Middle frontal gyrus (tissue), 1 donor: Measurements from ENCODE around the gene IL17REL.

Source experiments
- DNase-seq: peaks from one replicate; pipeline ENCODE4 v3.0.0-alpha.2; 2015; ENCODE audit warnings: low spot score; ENCODE audit errors: extremely low spot score

IL17REL gene

DNA sequence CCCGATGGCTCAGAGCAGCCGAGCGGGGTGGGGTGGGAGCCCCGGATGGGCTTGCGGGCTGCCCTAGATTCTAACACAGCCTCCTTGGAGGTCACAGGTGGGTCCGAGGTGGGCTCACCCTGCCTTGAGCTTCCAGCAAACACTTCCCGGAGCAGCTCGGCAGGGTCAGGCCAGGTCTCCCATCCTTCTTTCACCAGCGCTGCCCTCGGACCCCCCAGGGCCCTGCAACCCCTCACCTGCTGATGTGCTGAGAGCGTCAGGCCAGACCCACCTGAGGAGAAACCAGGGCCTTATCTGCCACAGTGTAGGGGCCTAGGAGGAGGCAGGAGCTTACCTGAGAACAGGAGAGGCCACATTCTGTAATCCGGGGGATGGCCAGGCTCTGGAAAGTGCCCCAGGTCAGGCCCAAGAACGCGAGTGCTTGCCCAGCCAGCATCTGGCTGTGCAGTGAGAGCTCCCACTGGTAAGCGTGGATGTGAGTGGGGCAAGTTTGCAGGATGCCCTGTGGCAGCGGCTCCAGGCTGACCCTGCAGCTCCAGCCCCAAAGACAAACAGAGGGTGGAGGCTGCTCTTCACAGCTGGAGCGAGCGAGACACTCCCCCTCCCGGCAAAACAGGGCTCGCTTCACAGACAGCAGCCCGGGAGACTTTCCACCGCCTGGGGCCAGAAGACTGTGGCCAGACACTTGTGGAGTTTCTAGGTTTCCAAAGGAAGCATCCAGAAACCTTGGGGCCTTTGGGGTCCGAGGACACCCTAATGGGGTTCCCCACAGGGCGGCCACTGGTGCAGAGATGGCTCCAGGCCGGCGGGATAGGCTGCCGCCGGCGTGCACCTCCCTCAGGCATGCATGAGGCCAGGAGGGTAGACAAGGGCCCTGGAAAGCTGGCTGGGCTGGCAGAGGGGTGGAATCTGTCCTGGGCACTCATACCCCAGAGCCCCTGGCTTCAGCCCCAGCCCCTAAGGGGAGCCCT is at the start of gene IL17REL:
IL17REL (minus strand) TSS at position 555 of the 971 bp plus-strand sequence; CDS start at position 436, 119 bp downstream.
- no peak for DNase-seq

DNA sequence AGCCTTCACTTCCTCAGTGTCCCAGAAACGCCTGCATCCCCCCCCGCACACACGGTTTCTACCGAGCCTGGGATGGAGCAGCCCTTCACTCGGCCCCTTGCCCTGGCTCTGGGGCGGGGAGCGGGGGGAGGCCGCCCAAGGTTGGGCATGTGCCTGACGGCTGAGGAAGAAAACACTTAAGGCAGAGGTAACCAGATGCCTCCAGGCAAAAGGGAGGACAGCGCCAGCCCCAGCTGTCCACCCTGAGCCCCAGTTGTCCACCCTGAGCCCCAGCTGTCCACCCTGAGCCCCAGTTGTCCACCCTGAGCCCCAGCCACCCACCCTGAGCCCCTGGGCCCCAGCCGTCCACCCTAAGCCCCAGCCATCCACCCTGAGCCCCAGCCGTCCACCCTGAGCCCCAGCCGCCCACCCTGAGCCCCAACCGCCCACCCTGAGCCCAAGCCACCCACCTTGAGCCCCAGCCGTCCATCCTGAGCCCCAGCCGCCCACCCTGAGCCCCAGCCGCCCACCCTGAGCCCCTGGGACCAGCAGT is 49.3 kb upstream of the IL17REL start:
- no peak for DNase-seq

DNA sequence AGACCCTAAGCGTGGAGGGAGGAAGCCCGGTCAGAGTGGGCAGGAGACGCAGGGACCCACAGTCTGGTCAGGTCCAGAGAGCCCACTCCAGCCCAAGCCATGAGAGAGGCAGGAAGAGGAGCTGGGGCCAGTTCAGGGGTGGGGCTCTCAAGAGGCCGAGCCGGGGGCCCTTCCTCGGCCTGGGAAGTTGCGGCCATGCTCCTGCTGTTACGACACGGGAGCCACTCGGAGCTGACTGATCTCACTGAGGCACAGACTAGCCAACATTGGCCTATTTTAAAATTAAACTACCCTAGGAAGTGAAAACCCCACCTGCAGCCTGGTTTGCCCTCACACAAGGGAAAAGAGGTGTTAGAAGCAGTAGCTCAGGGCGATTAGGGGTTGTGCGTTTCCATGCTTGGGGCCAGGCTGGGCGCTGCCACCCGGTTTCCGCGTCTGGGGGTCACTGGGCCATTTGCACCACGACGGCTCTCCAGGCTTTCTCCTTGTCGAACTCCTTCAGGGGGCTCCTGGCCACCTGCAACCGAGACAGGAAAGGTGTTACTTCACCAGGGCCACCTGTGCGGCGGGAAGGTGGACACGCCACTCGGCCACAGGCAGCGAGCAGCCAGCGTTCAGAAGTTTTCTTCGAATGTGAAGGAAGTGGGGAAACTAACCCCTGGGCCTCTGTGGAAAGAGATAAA is 48.7 kb upstream of the IL17REL start:
- no peak for DNase-seq

DNA sequence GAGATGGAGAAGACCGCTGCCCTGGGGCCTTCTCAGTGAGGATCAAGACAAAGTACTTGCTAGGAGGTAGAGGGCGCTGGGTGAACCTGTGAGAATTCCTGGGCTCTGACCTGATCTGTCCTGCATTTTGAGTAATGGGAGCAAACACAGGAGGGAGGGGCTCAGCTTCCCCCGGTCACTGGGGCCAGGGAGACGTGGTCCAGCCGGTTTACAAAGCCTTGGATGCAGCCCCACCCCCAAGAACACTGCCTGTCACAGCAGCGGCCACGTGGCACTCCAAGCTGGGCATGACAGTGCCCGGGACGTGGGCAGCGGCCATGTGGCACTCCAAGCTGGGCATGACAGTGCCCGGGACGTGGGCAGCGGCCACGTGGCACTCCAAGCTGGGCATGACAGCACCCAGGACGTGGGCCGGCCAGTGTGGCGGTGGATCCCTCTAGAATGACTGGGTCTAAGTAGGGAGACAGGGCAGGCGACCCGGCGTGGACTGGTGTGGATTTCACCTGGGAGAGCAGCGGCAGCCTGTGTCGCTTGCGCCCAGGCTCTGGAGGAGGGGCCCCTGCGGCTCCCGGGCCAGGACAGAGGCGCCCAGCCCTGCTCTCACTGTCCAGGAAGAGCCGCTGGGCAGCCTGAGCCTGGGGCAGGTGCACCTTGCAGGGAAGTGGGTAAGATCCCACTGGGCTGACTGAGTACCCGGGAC is 48.0 kb upstream of the IL17REL start:
- DNase-seq, result no peak

DNA sequence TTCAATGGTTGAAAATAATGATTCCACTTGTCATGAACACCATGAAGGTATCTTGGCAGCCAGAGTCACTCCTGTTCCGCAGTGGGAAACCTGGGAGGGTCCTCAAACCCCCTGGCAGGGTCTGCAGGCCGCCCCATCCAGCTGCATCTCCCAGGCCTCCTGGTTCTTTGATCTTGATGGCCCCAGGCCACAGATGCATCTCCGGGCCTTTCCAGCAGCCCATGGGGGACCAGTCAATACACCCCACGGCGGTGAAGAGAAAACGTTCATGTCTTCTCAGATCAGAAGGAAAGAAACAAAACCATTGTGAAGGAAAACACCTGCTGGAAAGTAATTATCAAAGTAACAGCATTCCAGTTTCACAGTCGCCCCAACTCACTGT is 47.3 kb upstream of the IL17REL start:
- DNase-seq, result no peak

DNA sequence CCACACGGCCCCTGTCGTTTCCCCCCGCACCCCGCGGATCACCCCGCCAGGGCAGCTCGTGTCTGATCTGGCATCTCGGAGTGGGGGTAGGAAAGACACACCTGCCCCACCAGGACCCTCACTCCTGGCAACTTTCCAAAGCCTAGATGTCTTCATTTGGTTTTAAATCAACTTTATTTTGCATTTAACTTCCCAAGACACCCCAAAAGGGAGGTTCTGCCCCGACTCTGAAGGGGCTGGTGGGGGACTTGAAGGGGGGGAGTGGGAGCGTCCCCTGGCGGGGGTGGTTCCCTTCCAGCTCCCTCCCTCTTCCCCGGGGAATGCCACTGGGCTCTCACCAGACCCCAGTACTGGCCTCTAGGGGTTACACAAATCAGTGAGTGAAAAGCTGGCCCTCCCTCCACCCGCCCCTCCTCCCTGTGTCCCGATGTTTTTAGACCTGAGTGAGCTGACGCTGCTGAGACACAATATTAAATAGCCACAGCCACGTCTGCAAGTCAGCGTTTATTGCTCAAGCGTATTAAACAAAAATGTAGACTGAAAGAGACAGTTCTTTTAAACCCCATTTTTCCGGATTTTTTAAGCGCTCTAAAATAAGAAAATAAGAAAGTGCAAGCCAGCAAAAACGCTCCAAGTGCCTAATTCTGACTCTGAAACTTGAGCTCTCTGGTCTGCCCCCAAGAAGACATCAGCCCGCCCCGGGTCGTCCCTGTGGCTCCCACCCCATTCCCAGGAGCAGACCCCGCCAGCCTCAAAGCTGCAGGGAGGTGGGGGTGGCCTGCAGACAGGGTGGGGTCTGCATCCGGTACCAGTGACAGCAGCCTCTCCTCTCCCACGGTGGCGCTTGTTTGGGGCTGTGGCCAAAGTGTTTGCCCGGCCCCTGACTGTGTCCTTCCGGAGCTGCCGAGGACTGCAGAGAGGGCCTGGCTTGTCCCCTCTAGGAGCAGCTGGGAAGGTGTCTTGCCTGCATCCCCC is 46.6 kb upstream of the IL17REL start:
- no peak for DNase-seq

DNA sequence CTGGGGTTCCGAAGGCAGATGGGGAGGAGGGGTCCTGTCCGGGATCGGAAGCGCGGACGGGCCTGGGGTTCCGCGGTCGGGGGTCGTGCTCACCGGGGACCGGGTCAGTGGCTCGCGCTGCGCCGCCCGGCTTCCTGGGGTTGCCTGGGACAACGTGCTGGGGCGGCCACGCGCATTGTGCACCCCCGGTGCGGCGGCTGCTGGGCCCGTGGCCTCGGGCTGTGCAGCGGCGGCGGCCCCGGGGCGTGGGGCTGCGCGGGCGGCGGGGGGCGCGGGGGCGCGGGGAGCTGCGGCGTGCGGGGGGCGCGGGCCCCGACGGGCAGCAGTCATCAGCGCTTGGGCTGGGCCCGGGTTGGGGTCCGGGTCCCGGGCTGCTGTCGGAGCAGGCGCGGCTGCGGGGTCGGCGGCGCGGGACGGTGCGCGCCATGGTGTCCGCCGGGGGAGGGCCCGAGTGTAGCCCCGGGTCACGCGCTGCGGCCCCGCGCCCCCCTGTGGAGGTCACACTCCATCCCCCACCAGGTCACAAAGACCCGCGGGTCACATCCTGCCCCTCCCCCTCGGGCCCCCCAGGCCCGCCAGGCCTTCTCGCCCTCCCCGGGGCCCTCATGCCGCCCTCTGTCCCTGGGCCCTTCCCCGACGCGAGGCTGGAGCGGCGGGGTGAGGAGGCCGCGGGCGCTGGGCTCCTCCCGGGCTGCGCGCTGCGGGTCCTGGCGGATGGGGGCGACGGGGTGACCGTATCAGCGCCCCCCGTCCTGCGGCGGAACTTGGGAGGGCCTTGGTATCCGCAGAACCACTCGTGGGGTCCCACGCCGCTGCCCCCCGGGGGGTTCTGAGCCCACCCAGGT is 45.7 kb upstream of the IL17REL start, which contains the start of gene TTLL8:
TTLL8 (minus strand) TSS at position 238 of the 845 bp plus-strand sequence.
- no peak for DNase-seq

DNA sequence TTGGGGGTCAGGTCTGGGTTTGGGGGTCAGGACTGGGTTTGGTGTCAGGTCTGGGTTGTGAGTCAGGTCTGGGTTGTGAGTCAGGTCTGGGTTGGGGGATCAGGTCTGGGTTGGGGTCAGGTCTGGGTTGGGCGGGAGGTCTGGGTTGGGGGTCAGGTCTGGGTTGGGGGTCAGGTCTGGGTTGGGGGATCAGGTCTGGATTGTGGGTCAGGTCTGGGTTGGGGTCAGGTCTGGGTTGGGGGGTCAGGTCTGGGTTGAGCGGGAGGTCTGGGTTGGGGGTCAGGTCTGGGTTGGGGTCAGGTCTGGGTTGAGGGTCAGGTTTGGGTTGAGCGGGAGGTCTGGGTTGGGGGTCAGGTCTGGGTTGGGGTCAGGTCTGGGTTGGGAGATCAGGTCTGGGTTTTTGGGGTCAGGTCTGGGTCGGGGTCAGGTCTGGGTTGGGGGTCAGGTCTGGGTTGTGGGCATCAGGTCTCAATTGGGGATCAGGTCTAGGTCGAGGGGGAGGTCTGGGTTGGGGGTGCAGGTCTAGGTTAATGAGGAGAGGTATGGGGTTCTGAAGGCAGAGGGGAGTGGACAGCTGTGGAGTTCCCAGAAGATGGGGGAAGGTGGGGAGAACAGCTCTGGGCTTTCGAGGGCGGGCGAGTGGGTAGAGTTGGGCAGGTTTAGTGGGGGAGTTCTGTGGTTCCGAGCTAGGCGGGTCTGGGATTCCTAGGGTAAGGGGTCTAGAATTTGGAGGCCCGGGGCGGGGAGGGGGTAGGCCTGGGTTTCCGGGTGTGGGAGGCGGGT is 44.9 kb upstream of the IL17REL start:
- no peak for DNase-seq

DNA sequence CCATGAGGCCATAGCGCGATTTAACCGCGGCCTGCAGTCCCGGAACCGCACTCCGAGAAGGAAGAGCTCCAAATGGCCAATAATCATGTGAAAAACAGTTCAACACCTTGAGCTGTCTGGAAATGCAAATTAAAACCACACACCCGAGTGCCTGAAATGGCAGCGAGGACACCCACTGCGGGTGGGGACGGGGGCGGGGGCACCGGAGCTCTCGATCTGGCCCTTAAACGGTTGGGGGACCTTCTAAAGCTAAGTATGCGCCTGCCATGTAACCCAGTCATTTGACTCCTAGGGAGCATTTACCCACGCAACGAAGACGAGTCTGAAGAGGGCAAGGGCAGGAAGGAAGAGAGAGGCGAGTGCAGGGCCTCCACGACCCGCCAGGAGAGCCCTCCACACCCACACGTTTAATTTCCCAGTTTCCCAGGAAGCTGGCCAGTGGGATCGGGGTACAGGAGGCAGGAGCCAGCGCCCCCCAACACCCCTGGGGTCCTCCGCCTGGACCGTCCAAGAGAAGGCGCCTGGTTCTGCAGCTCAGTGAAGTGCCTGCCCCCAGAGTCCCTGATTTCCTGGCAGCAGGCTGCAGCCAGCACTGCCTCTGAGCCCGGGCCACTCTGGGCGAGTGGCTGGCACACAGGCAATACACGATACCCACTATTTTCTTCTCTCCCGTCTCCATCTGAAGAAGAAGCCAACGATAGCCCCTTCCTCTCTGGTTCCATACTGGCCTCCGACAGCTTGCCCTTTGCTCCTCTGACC is 43.8 kb upstream of the IL17REL start:
- no peak for DNase-seq

DNA sequence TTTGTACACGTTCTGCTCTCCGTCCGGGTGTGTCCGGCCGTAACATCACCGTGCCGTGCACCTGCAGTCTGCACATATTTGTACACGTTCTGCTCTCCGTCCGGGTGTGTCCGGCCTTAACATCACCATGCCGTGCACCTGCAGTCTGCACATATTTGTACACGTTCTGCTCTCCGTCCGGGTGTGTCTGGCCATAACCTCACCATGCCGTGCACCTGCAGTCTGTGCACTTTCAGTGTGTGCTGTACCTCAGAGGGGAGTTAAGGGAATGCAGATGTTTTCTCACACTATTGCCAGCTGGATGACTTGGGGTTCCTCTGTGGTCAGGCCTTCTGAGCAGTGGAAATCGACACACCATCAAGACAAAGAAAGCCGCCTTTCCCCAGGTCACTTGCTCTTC is 41.3 kb upstream of the IL17REL start:
- DNase-seq, result no peak

DNA sequence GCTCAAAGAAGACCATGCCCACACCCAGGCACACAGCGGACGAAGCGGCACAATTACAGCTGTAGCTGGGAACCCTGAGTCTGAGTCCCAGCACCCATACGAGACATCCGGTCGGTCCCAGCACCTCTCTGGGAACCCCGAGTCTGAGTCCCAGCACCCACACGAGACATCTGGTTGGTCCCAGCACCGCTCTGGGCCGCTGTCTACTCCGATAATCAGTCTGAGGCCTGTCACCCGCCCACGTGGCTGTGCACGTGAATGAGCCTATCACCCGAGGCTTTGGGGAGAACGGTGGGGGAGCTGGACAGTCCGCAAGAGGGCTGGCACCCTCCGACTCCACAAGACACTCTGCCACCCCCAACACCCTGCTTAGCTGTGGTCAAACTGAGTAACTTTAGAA is 39.4 kb upstream of the IL17REL start:
- DNase-seq, result no peak

DNA sequence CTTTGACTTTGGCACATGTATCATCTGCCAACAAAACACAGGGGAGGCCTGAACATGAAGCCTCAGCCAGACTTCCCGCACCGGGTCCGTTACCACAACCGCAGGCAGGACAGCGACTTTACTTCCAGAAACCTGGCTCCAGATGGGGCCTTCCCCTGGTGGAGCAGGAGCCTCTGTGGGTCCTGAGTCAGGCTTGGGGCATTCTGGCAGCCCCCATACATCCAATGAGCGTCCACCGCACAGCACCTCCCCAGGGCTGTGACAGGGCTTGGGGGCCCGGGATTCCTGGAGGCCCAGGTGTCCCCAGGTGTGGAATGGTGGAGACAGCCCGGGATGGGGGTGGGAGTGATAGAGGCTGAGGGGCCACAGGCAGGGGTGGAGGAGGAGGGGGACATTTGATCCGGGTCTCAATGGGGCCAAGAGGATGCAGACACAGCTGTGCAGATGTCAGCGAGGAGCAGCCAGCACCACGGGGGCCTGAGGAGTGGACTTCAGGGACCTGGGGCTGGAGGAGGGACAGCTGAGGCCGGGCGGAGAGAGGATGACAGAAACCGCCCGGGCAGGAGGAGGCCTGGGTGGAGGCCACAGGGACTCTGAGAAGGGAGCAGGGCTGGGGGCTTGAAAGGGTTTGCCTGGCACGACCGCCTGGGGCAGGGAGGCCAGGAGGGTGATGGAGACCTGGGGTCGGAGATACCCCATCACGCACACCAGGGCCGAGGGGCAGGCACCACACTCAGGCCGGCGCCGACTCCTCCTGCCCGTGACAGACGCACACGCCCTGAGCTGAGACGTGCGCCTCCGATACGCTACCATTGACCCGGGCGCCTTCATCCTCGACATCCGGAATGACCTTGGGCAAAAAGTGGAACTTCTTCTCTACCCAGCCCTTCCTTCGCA is 37.0 kb upstream of the IL17REL start:
- DNase-seq, result no peak

DNA sequence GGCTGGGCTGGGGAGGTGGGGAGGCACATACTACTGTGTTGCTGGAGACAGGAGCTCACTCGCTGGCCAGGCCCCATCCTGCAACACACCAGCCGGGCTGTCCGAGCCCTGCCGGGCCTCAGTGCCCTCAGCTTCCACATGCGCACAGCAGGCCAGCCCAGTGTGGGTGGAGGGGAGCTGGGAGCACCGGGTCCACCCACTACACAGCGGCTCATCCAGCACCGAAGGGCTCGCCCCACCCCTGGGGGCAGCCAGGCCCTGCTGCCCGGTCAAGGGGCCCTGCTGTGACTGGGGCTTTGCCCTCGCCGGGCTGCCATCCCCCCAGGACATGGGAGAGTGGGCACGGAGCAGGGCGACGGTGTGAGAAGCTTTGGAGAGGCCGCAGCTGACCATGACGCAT is 36.3 kb upstream of the IL17REL start:
- no peak for DNase-seq

DNA sequence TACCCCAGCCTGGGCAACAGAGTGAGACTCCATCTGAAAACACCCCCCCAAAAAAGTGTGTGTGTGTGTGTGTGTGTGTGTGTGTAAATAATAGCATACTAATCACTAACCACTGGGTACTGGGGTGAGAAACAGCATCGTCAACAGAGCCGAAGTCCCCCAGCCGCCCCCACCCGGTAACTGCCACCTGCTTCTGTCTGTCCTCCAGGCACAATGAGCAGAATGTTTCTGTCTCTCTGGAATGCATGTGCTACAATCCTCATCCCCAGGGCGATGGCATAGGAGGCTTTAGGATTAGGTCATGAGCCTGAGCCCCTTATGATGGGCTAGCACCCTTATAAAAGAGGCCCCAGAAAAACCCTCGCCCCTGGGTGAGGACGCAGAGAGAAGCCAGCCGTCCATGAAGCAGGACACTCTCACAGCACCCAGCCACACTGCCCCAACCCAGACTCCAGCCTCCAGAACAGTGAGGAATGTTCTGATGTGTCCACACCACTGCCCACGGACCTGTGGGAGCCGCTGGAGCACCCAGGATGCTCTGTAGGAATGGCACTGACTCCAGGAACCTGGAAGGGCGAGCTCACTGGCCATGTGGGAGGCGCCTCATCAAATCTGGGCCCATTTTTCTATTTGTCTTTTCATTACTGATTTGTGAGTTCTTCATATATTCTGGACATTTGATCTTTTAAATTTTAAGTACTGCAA is 35.6 kb upstream of the IL17REL start:
- DNase-seq, result no peak

DNA sequence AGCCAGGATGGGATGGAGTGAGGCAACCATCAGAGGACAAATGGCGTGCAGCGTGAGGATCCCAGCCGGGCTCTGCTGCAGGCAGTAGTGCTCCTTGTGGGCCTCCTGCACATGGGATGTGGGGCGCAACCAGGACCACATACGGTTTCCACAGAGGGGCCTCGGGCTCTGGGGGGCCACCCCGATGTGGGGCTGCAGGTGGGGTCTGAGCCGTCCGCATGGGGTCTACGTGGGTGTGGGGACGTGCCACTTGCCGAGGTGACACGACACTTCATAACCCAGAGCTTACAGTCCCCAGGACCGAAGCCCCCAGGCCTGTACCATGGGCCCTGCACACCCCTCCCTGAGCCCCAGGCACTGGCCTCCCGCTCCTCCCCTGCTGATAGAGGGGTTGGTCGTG is 34.8 kb upstream of the IL17REL start:
- no peak for DNase-seq

DNA sequence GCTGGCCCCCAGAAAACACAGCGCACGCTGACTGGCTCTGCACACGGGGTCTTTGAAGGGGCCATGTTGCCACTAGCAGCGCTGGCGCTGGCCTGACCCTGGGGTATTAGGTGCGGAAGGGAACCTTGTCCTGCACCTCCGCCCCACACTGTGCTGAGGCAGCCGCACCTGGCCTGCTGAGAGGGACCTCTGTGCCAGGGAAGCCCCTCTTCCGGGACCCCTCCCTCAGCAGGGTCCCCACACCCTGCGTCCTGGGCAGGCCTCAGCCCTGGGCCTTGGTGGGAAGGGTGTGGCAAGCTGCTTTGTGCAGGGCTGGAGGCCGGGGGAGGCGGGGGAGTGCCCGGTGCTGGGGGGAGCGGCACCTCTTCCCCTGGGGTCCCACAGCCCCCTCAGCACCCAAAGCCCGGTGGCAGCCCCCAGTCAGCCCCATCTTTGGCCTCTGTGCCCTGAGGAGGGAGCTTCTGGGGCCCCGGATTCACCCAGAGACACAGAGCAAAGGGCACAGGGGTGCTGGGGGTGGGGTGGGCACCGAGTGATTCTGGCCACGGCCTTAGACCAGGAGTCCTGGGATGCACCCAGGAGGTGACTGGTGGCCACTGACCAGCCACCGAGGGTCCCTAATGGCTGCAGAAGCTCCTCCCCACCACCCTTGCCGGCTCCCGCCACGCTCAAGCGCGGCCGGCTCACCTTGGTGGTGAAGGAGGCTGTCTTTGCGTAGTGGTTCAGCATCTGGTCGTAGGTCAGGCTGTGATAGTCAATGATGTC is 34.1 kb upstream of the IL17REL start:
- no peak for DNase-seq
